HepG2 (cell line): ENCODE results near the gene EPG5. TPM values are rescaled to one million over a fixed set of nuclear protein-coding genes. Genes with fewer than 3 reads are reported as not detected.
A peak's percentile ranks its signal among the peaks of the same experiment; 100 is the strongest.

Source experiments
- CSRNP1 ChIP-seq: sonication (generic); formaldehyde crosslinking; IDR thresholded peaks from 2 replicates; pipeline ENCODE4 v1.8.1; 2023; ENCODE audit warnings: mild to moderate bottlenecking, missing genetic modification reagents
- GLI4 ChIP-seq: sonication (generic); formaldehyde crosslinking; IDR thresholded peaks from 2 replicates; pipeline ENCODE4 v1.5.1; 2020; ENCODE audit warnings: missing genetic modification reagents, mild to moderate bottlenecking, moderate library complexity, borderline replicate concordance
- HCFC1 ChIP-seq: fragments of 150-350 bp; IDR thresholded peaks from 2 replicates; pipeline ENCODE4 v1.6.1; 2014; ENCODE audit warnings: low read depth, low read length
- HNRNPH1 ChIP-seq: fragments of 200-400 bp; formaldehyde crosslinking; optimal IDR thresholded peaks from 2 replicates; pipeline ENCODE3; 2017; ENCODE audit warnings: mild to moderate bottlenecking, low read depth, low read length
- HNRNPLL ChIP-seq: fragments of 200-400 bp; formaldehyde crosslinking; IDR thresholded peaks from 2 replicates; pipeline ENCODE4 v1.6.1; 2017; ENCODE audit warnings: mild to moderate bottlenecking, low read depth, low read length; ENCODE audit not compliant: poor library complexity, severe bottlenecking
- MED8 ChIP-seq: sonication (generic); formaldehyde crosslinking; IDR thresholded peaks from 2 replicates; pipeline ENCODE4 v1.8.1; 2023; ENCODE audit warnings: mild to moderate bottlenecking, missing genetic modification reagents; ENCODE audit not compliant: insufficient replicate concordance
- MLLT10 ChIP-seq: sonication (generic); formaldehyde crosslinking; IDR thresholded peaks from 2 replicates; pipeline ENCODE4 v1.4.0; 2020; ENCODE audit warnings: missing genetic modification reagents
- NFE2L2 ChIP-seq: fragments of 150-350 bp; IDR thresholded peaks from 2 replicates; pipeline ENCODE4 v1.6.1; 2014; ENCODE audit warnings: low read length
- NFYC ChIP-seq: IDR thresholded peaks from 2 replicates; pipeline ENCODE4 v1.6.1; 2016; ENCODE audit warnings: missing genetic modification reagents, missing compliant biosample characterization
- REPIN1 ChIP-seq: sonication (generic); formaldehyde crosslinking; IDR thresholded peaks from 2 replicates; pipeline ENCODE4 v1.8.0; 2022; ENCODE audit warnings: missing genetic modification reagents, low read depth, mild to moderate bottlenecking, borderline replicate concordance
- RORA ChIP-seq: sonication (generic); formaldehyde crosslinking; IDR thresholded peaks from 2 replicates; pipeline ENCODE4 v1.5.0; 2020; ENCODE audit warnings: mild to moderate bottlenecking, missing genetic modification reagents, moderate library complexity
- SIN3B ChIP-seq: fragments of 150-350 bp; IDR thresholded peaks from 2 replicates; pipeline ENCODE4 v1.6.1; 2014; ENCODE audit warnings: low read length
- SNAPC2 ChIP-seq: sonication (generic); formaldehyde crosslinking; IDR thresholded peaks from 2 replicates; pipeline ENCODE4 v1.8.1; 2022; ENCODE audit warnings: mild to moderate bottlenecking, missing genetic modification reagents
- ZFP36 ChIP-seq: fragments of 150-350 bp; IDR thresholded peaks from 2 replicates; pipeline ENCODE4 v1.6.1; 2018; ENCODE audit warnings: borderline replicate concordance, low read length, low read depth; ENCODE audit not compliant: partially characterized antibody
- ZFYVE20 ChIP-seq: sonication (generic); formaldehyde crosslinking; IDR thresholded peaks from 2 replicates; pipeline ENCODE4 v1.8.0; 2023; ENCODE audit warnings: low read depth, mild to moderate bottlenecking, moderate library complexity, missing genetic modification reagents, borderline replicate concordance
- ZNF180 ChIP-seq: sonication (generic); formaldehyde crosslinking; IDR thresholded peaks from 2 replicates; pipeline ENCODE4 v1.4.0; 2020; ENCODE audit warnings: low read depth, missing genetic modification reagents, borderline replicate concordance
- ZNF354B ChIP-seq: sonication (generic); formaldehyde crosslinking; IDR thresholded peaks from 2 replicates; pipeline ENCODE4 v1.8.0; 2022; ENCODE audit warnings: mild to moderate bottlenecking, missing genetic modification reagents
- ZNF549 ChIP-seq: sonication (generic); formaldehyde crosslinking; IDR thresholded peaks from 2 replicates; pipeline ENCODE4 v1.5.0; 2020; ENCODE audit warnings: missing genetic modification reagents
- ZNF557 ChIP-seq: sonication (generic); formaldehyde crosslinking; IDR thresholded peaks from 2 replicates; pipeline ENCODE4 v1.4.0; 2020; ENCODE audit warnings: missing genetic modification reagents
- ZNF572 ChIP-seq: sonication (generic); formaldehyde crosslinking; IDR thresholded peaks from 2 replicates; pipeline ENCODE4 v1.5.1; 2020; ENCODE audit warnings: mild to moderate bottlenecking, missing genetic modification reagents
- ZNF574 ChIP-seq: sonication (generic); formaldehyde crosslinking; IDR thresholded peaks from 2 replicates; pipeline ENCODE4 v1.4.0; 2020; ENCODE audit warnings: missing genetic modification reagents
- ZNF616 ChIP-seq: sonication (generic); formaldehyde crosslinking; IDR thresholded peaks from 2 replicates; pipeline ENCODE4 v1.5.0; 2020; ENCODE audit warnings: low read depth, mild to moderate bottlenecking, missing genetic modification reagents
- ZSCAN30 ChIP-seq: sonication (generic); formaldehyde crosslinking; IDR thresholded peaks from 2 replicates; pipeline ENCODE4 v1.5.0; 2020; ENCODE audit warnings: mild to moderate bottlenecking, missing genetic modification reagents
- polyA plus RNA-seq, 8 experiments: library from polyadenylated mRNA; depleted of rRNA in 3 of 8; stranded (reverse) in 7 of 8; unstranded in 1 of 8; fragments of >200 nt; fragmentation: Illumina TruSeq in 4 of 8; extraction: Trizol in 4 of 8; gene quantifications; 2 replicates each; pipeline versions ENCODE4 v1.2.1 to v1.2.3, GENCODE V29; 2011 to 2016; ENCODE audit warnings: low read depth in 4 of 8, missing spikeins in 1 of 8, mixed read lengths in 1 of 8; ENCODE audit not compliant: insufficient read depth in 1 of 8
- total RNA-seq, 5 experiments: library from RNA; depleted of rRNA; stranded (reverse); fragments of >200 nt; fragmentation: Illumina TruSeq; extraction: Trizol; gene quantifications; 2 replicates each; pipeline ENCODE4 v1.2.3, GENCODE V29; 2016; ENCODE audit warnings: low read depth in 1 of 5
- TF ChIP-seq, protein P1 (sequence below): IDR thresholded peaks from 2 replicates; pipeline ENCODE4 v1.6.1; 2016; ENCODE audit warnings: missing compliant biosample characterization, missing genetic modification reagents, borderline replicate concordance
- TF ChIP-seq, protein P2 (sequence below): sonication (generic); formaldehyde crosslinking; IDR thresholded peaks from 2 replicates; pipeline ENCODE4 v1.5.0; 2020; ENCODE audit warnings: missing genetic modification reagents, mild to moderate bottlenecking, borderline replicate concordance

EPG5 gene
- total and polyA plus RNA-seq, 2 of the 13 experiments (the other 11 are each of a cell fraction or from before 2014, with no cell fraction given), result 6.7 to 9.3 TPM

- peak; percentile 70; the same call in 1 of the 2 replicates for TF ChIP-seq CSRNP1 (CRISPR knock-in tag)
- peak; percentile 91 for TF ChIP-seq HNRNPLL
- TF ChIP-seq HNRNPH1, result no peak
- TF ChIP-seq HCFC1, result peak; percentile 53; the same call in 1 of the 2 replicates
- TF ChIP-seq RORA, result no peak
- no peak for TF ChIP-seq MED8 (CRISPR knock-in tag)
- TF ChIP-seq ZNF557 (CRISPR knock-in tag), result no peak
- TF ChIP-seq, protein P1, sequence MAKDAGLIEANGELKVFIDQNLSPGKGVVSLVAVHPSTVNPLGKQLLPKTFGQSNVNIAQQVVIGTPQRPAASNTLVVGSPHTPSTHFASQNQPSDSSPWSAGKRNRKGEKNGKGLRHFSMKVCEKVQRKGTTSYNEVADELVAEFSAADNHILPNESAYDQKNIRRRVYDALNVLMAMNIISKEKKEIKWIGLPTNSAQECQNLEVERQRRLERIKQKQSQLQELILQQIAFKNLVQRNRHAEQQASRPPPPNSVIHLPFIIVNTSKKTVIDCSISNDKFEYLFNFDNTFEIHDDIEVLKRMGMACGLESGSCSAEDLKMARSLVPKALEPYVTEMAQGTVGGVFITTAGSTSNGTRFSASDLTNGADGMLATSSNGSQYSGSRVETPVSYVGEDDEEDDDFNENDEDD (CRISPR knock-in tag), result peak; percentile 70; the same call in 1 of the 2 replicates
- TF ChIP-seq ZNF616, result no peak
- no peak for TF ChIP-seq ZSCAN30
- TF ChIP-seq ZFYVE20 (CRISPR knock-in tag), result no peak
- TF ChIP-seq NFYC, result peak; percentile 86
- TF ChIP-seq GLI4 (CRISPR knock-in tag), result no peak
- TF ChIP-seq NFE2L2, result no peak
- TF ChIP-seq ZFP36, result no peak
- TF ChIP-seq SNAPC2 (CRISPR knock-in tag), result peak; percentile 82; the same call in 1 of the 2 replicates
- peak; percentile 87 for TF ChIP-seq ZNF574 (CRISPR knock-in tag)
- TF ChIP-seq REPIN1 (CRISPR knock-in tag), result peak; percentile 73; the same call in 1 of the 2 replicates
- TF ChIP-seq ZNF549 (CRISPR knock-in tag), result no peak
- no peak for TF ChIP-seq MLLT10 (CRISPR knock-in tag)
- TF ChIP-seq, protein P2, sequence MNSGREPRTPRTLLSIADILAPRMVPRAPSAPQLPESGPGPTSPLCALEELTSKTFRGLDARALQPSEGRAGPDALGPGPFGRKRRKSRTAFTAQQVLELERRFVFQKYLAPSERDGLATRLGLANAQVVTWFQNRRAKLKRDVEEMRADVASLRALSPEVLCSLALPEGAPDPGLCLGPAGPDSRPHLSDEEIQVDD (CRISPR knock-in tag), result no peak
- TF ChIP-seq ZNF572 (CRISPR knock-in tag), result peak; percentile 76; the same call in 1 of the 2 replicates
- no peak for TF ChIP-seq ZNF354B (CRISPR knock-in tag)
- peak; percentile 72 for TF ChIP-seq SIN3B
- no peak for TF ChIP-seq ZNF180 (CRISPR knock-in tag)
Observed at GRCh38 chr18:45967007-45967706, at the start of gene EPG5 (continued).
